ENCODE measurements around the gene LYPLAL1. TPM values are rescaled to one million over a fixed set of nuclear protein-coding genes. Genes with fewer than 3 reads are reported as not detected.

Gene LYPLAL1
- total RNA-seq, 1 donor from 2014 or later = 17.4 TPM

DNA sequence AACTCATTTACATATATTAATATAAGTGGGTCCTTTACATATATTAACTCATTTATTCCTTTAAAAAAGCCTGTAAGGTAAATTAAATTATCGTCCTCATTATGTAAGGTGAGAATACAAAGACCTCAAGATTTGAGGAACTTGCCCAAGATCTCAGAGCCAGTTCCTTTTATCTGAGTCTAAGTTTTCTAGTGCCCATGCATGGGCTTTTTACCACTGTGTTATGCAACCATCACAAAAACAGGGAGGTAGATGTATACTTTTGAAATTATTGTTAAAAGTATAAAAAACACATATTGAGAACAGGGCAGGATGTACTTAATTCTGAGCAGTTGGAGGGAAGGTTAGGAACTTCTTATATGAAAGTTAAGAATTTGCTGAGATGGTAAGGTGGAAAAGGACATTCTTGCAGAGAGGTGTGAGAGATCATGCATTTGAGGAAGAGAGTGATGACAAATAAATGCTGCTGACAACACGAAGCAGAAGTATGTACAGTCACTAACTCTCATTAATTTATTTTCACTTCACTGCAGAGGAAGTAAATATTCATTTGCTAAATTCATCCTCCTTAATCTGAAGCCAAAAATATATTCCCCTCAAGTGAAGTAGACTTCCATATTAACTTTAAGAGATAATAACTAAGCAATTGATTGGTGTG lies 28.9 kb upstream of the LYPLAL1 start:
- H3K27ac Mint-ChIP-seq (ENCODE audit: unreplicated experiment) = no peak overlapping the region
- TF ChIP-seq, protein P1, sequence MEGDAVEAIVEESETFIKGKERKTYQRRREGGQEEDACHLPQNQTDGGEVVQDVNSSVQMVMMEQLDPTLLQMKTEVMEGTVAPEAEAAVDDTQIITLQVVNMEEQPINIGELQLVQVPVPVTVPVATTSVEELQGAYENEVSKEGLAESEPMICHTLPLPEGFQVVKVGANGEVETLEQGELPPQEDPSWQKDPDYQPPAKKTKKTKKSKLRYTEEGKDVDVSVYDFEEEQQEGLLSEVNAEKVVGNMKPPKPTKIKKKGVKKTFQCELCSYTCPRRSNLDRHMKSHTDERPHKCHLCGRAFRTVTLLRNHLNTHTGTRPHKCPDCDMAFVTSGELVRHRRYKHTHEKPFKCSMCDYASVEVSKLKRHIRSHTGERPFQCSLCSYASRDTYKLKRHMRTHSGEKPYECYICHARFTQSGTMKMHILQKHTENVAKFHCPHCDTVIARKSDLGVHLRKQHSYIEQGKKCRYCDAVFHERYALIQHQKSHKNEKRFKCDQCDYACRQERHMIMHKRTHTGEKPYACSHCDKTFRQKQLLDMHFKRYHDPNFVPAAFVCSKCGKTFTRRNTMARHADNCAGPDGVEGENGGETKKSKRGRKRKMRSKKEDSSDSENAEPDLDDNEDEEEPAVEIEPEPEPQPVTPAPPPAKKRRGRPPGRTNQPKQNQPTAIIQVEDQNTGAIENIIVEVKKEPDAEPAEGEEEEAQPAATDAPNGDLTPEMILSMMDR (IDR thresholded peaks at IDR 0.05; ENCODE audit: partially characterized antibody, unreplicated experiment) = no peak
- DNase-seq = no peak
- H3K36me3 Mint-ChIP-seq (ENCODE audit: unreplicated experiment) = no peaks in the 10 kb centered on the region
- H3K9me3 Mint-ChIP-seq (ENCODE audit: unreplicated experiment) = no peaks in the 10 kb centered on the region
- peaks cover 2% of the 10 kb centered on the region for H3K4me1 Mint-ChIP-seq (ENCODE audit: low read depth, unreplicated experiment)
- no peak overlapping the region for H3K4me3 Mint-ChIP-seq (ENCODE audit: unreplicated experiment)
- H3K27me3 Mint-ChIP-seq (ENCODE audit: unreplicated experiment) = no peaks in the 10 kb centered on the region

DNA sequence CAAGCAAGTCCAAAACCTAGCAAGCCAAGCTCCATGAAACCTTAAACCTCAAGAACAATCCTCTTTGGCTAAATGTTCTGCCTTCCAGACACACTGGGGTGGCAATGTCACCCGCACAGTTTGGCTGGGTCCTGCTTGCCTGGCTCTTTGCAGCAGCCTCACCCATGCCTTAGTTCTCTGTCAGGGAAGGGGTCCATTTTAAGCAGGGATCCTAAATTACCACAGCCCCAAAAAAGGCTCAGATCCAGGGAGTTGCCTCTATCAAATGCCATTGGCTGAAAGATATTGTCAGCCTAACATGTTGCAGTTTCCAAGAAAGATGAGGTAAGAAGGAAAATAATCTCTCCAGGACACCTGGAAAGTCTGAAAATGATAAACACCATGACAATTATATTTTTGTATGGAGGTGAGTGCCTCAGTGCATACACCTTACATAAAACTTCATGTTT lies 26.1 kb upstream of the LYPLAL1 start:
- Mint-ChIP-seq H3K9me3 (ENCODE audit: unreplicated experiment) (no peaks in the 10 kb centered on the region), H3K4me3 (ENCODE audit: unreplicated experiment) (no peak overlapping the region), H3K4me1 (ENCODE audit: low read depth, unreplicated experiment) (peaks cover 4% of the 10 kb centered on the region), H3K36me3 (ENCODE audit: unreplicated experiment) (no peaks in the 10 kb centered on the region), H3K27ac (ENCODE audit: unreplicated experiment) (no peak overlapping the region), H3K27me3 (ENCODE audit: unreplicated experiment) (no peaks in the 10 kb centered on the region)
- DNase-seq = no peak
- TF ChIP-seq, protein P1 (IDR thresholded peaks at IDR 0.05; ENCODE audit: partially characterized antibody, unreplicated experiment) = no peak

DNA sequence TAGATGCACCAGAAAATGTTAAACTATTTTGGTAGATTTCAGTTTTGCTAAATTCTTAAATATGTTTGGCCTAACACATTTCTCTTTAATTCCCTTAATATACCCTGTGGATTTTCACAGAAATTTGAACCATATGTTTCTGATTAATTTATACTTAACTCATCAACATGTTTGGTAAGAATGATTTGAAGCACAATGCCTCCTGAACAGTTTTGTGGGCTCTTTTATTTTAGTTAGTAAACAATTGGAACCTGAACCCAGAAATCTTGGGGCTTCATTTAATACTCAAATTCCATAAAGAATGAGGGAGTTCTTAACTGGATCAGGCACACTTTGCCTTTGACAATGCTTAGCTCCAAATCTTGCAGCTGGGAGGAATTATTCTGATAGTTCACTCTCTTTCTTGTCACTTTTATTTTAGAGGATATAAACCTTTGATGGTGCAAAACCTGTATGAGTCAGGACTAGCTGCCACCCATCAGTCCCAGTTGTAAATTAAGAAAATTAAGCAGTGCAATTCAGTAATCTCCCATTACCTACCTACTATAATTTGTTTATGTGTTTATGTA lies 24.6 kb upstream of the LYPLAL1 start:
- Mint-ChIP-seq H3K9me3 (ENCODE audit: unreplicated experiment) (no peaks in the 10 kb centered on the region), H3K36me3 (ENCODE audit: unreplicated experiment) (no peaks in the 10 kb centered on the region), H3K27ac (ENCODE audit: unreplicated experiment) (no peak overlapping the region), H3K4me3 (ENCODE audit: unreplicated experiment) (no peak overlapping the region), H3K4me1 (ENCODE audit: low read depth, unreplicated experiment) (peaks cover 4% of the 10 kb centered on the region), H3K27me3 (ENCODE audit: unreplicated experiment) (no peaks in the 10 kb centered on the region)
- no peak for DNase-seq
- TF ChIP-seq, protein P1 (IDR thresholded peaks at IDR 0.05; ENCODE audit: partially characterized antibody, unreplicated experiment) = no peak

DNA sequence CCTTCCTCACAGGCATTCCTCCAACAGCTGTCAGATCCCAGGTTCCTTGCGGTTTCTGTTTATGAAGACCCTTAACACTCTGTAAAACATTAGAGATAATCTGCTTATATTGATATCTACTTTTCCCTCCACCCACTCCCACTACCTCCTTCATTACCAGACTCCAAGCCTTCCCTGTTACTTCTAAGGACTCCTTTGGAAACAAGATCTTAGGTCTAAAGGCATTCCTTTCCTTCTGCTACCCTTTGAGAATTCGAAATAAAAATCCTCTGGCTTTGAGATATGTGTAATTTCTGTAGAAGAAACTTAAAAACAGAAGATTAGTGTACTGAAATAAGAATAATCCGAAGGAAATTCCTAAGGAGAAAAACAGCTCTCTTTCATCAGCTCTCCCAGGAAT lies 23.7 kb upstream of the LYPLAL1 start:
- no peak for DNase-seq
- TF ChIP-seq, protein P1 (IDR thresholded peaks at IDR 0.05; ENCODE audit: partially characterized antibody, unreplicated experiment) = no peak
- Mint-ChIP-seq H3K36me3 (ENCODE audit: unreplicated experiment) (no peaks in the 10 kb centered on the region), H3K9me3 (ENCODE audit: unreplicated experiment) (no peaks in the 10 kb centered on the region), H3K27ac (ENCODE audit: unreplicated experiment) (no peak overlapping the region), H3K4me3 (ENCODE audit: unreplicated experiment) (no peak overlapping the region), H3K4me1 (ENCODE audit: low read depth, unreplicated experiment) (peaks cover 4% of the 10 kb centered on the region), H3K27me3 (ENCODE audit: unreplicated experiment) (no peaks in the 10 kb centered on the region)

DNA sequence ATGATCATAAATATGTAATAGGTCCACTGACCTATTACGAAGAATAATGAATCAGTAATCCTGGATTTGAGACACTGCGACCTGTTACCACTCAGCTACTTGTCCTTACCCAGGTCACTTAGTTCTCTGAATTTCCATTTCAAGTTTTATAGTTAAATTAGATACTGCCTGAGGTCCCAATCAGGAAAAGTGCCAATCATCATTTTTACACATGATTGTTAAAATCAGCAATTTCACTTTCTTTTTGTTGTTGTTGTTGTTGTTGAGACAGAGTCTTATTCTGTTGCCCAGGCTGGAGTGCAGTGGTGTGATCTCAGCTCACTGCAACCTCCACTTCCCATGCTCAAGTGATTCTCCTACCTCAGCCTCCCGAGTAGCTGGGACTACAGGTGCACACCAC lies 22.8 kb upstream of the LYPLAL1 start:
- Mint-ChIP-seq H3K27ac (ENCODE audit: unreplicated experiment) (no peak overlapping the region), H3K4me3 (ENCODE audit: unreplicated experiment) (no peak overlapping the region), H3K36me3 (ENCODE audit: unreplicated experiment) (no peaks in the 10 kb centered on the region), H3K27me3 (ENCODE audit: unreplicated experiment) (no peaks in the 10 kb centered on the region), H3K4me1 (ENCODE audit: low read depth, unreplicated experiment) (peaks cover 4% of the 10 kb centered on the region), H3K9me3 (ENCODE audit: unreplicated experiment) (no peaks in the 10 kb centered on the region)
- TF ChIP-seq, protein P1 (IDR thresholded peaks at IDR 0.05; ENCODE audit: partially characterized antibody, unreplicated experiment) = no peak
- DNase-seq = no peak

All from glutamatergic neuron (in vitro differentiated cells).